Ectodermal cell (in vitro differentiated cells): ENCODE data around the gene PTPN21.

Experiments
- H3K27ac ChIP-seq: 2 replicates; pipeline ENCODE4 v1.7.0; 2013; ENCODE audit warnings: mild to moderate bottlenecking, low read depth, low read length; ENCODE audit not compliant: insufficient read depth, poor library complexity, severe bottlenecking
- H3K27me3 ChIP-seq: 2 replicates; pipeline ENCODE4 v1.7.0; 2013; ENCODE audit warnings: mild to moderate bottlenecking, low read length; ENCODE audit not compliant: insufficient read depth, control insufficient read depth, poor library complexity, severe bottlenecking
- H3K36me3 ChIP-seq: one replicate; pipeline ENCODE4 v1.7.0; 2013; ENCODE audit warnings: low read length; ENCODE audit not compliant: control insufficient read depth, insufficient read depth
- H3K4me1 ChIP-seq: one replicate; pipeline ENCODE4 v1.7.0; 2013; ENCODE audit warnings: low read length; ENCODE audit not compliant: control insufficient read depth, insufficient read depth
- H3K4me3 ChIP-seq: 2 replicates; pipeline ENCODE4 v1.7.0; 2013; ENCODE audit warnings: low read depth, low read length, control low read depth; ENCODE audit not compliant: insufficient read depth
- H3K9me3 ChIP-seq: 2 replicates; pipeline ENCODE4 v1.7.0; 2013; ENCODE audit warnings: mild to moderate bottlenecking, low read length, moderate library complexity; ENCODE audit not compliant: control insufficient read depth
- WGBS, 2 experiments: methylation state at CpG; one replicate each; pipeline ENCODE4 v1.1.7; 2013; ENCODE audit warnings: missing lambda C conversion rate in 2 of 2; 5-methylcytosine and 5-hydroxymethylcytosine counted together

PTPN21 gene

GRCh38 chr14:88584451-88584850, 29.6 kb upstream of the PTPN21 start:
- Histone ChIP-seq H3K4me1 (no peaks in the 10 kb centered on the region), H3K9me3 (no peaks in the 10 kb centered on the region), H3K27me3 (no peaks in the 10 kb centered on the region), H3K27ac (no peak overlapping the region), H3K4me3 (no peak overlapping the region), H3K36me3 (peaks cover 28% of the 10 kb centered on the region)
- 92 to 98% methylated on average over 2 to 3 of the region's 3 CpGs for WGBS, 2 experiments

- Histone ChIP-seq H3K4me3 (no peak overlapping the region), H3K27ac (no peak overlapping the region), H3K4me1 (no peaks in the 10 kb centered on the region), H3K27me3 (no peaks in the 10 kb centered on the region), H3K36me3 (peaks cover 62% of the 10 kb centered on the region), H3K9me3 (no peaks in the 10 kb centered on the region)
- 96% methylated on average over 5 of the region's 5 CpGs for WGBS, 2 experiments
Measured at GRCh38 chr14:88576222-88576621, 21.4 kb upstream of the PTPN21 start.

- Histone ChIP-seq H3K27ac (no peak overlapping the region), H3K4me3 (no peak overlapping the region), H3K36me3 (peaks cover 55% of the 10 kb centered on the region), H3K9me3 (no peaks in the 10 kb centered on the region), H3K4me1 (no peaks in the 10 kb centered on the region), H3K27me3 (no peaks in the 10 kb centered on the region)
- WGBS, 2 experiments: 96 to 98% methylated on average over 3 of the region's 4 CpGs
Measured at GRCh38 chr14:88572117-88572516, 17.3 kb upstream of the PTPN21 start.

GRCh38 chr14:88568196-88568595, 13.4 kb upstream of the PTPN21 start:
- H3K4me1 ChIP-seq: peaks cover 5% of the 10 kb centered on the region
- H3K27me3 ChIP-seq: no peaks in the 10 kb centered on the region
- H3K9me3 ChIP-seq: no peaks in the 10 kb centered on the region
- H3K36me3 ChIP-seq: peaks cover 28% of the 10 kb centered on the region
- WGBS, 2 experiments: 95 to 97% methylated on average over 3 of the region's 3 CpGs
- no peak overlapping the region for H3K4me3 ChIP-seq
- H3K27ac ChIP-seq: no peak overlapping the region

- Histone ChIP-seq H3K27me3 (no peaks in the 10 kb centered on the region), H3K9me3 (no peaks in the 10 kb centered on the region), H3K36me3 (peaks cover 17% of the 10 kb centered on the region), H3K27ac (no peak overlapping the region), H3K4me3 (no peak overlapping the region), H3K4me1 (peaks cover 5% of the 10 kb centered on the region)
- 83 to 90% methylated on average over 3 to 4 of the region's 5 CpGs for WGBS, 2 experiments
Measured at GRCh38 chr14:88565427-88565826, 10.6 kb upstream of the PTPN21 start.

GRCh38 chr14:88563845-88564244, 9.0 kb upstream of the PTPN21 start:
- Histone ChIP-seq H3K36me3 (peaks cover 12% of the 10 kb centered on the region), H3K27me3 (no peaks in the 10 kb centered on the region), H3K9me3 (no peaks in the 10 kb centered on the region), H3K4me1 (peaks cover 5% of the 10 kb centered on the region), H3K4me3 (peak overlapping the region; percentile 95), H3K27ac (no peak overlapping the region)
- 32 to 50% methylated on average over 6 to 7 of the region's 7 CpGs for WGBS, 2 experiments

- H3K36me3 ChIP-seq: peaks cover 4% of the 10 kb centered on the region
- H3K27me3 ChIP-seq: no peaks in the 10 kb centered on the region
- WGBS, 2 experiments: 0% methylated on average over 99 of the region's 99 CpGs
- peaks cover 5% of the 10 kb centered on the region for H3K4me1 ChIP-seq
- peak within 1 kb of the TSS; percentile 94 for H3K27ac ChIP-seq
- no peaks in the 10 kb centered on the region for H3K9me3 ChIP-seq
- H3K4me3 ChIP-seq: peak within 1 kb of the TSS; percentile 95
Measured at GRCh38 chr14:88562831-88563686, 8.3 kb upstream of the PTPN21 start, which contains the start of gene ZC3H14. TSS of gene ZC3H14 (plus strand) at chr14:88563037. CDS start at chr14:88563134, 97 bp downstream.

GRCh38 chr14:88562532-88562830, 7.7 kb upstream of the PTPN21 start:
- no peaks in the 10 kb centered on the region for H3K9me3 ChIP-seq
- H3K27ac ChIP-seq: no peak overlapping the region
- H3K36me3 ChIP-seq: no peaks in the 10 kb centered on the region
- H3K27me3 ChIP-seq: no peaks in the 10 kb centered on the region
- H3K4me1 ChIP-seq: peaks cover 5% of the 10 kb centered on the region
- peak overlapping the region; percentile 95 for H3K4me3 ChIP-seq
- WGBS, 2 experiments: 48 to 55% methylated on average over 5 of the region's 5 CpGs

GRCh38 chr14:88559852-88560251, 5.0 kb upstream of the PTPN21 start:
- no peak overlapping the region for H3K27ac ChIP-seq
- H3K36me3 ChIP-seq: no peaks in the 10 kb centered on the region
- H3K4me3 ChIP-seq: no peak overlapping the region
- peaks cover 9% of the 10 kb centered on the region for H3K4me1 ChIP-seq
- no peaks in the 10 kb centered on the region for H3K27me3 ChIP-seq
- H3K9me3 ChIP-seq: no peaks in the 10 kb centered on the region
- 63 to 86% methylated on average over 1 of the region's 1 CpG for WGBS, 2 experiments

GRCh38 chr14:88556581-88556980, 1.8 kb upstream of the PTPN21 start:
- Histone ChIP-seq H3K36me3 (no peaks in the 10 kb centered on the region), H3K9me3 (no peaks in the 10 kb centered on the region), H3K4me3 (no peak overlapping the region), H3K27me3 (no peaks in the 10 kb centered on the region), H3K4me1 (peaks cover 11% of the 10 kb centered on the region), H3K27ac (no peak overlapping the region)
- 73 to 80% methylated on average over 3 of the region's 3 CpGs for WGBS, 2 experiments
